H1 (cell line): Measurements from ENCODE around the gene MROH2B.

Experiments
- CHD1 ChIP-seq: IDR thresholded peaks from 2 replicates; pipeline ENCODE4 v1.6.1; 2012; ENCODE audit warnings: low read depth, low read length, improper control_type of control experiment
- CHD2 ChIP-seq: IDR thresholded peaks from 2 replicates; pipeline ENCODE4 v1.6.1; 2012; ENCODE audit warnings: low read length, improper control_type of control experiment
- CTCF ChIP-seq, 3 experiments: IDR thresholded peaks; 1 replicate in 2 of 3; 2 replicates in 1 of 3; pipeline versions ENCODE4 v1.5.1 to v1.6.1; 2011; ENCODE audit warnings: low read length in 3 of 3, mild to moderate bottlenecking in 3 of 3, inconsistent platforms in 2 of 3, low read depth in 1 of 3, moderate library complexity in 1 of 3; ENCODE audit not compliant: insufficient read depth in 1 of 3; ENCODE audit errors: control extremely low read depth in 1 of 3
- EZH2 ChIP-seq: fragments of 200-600 bp; sonication (generic); IDR thresholded peaks from 2 replicates; pipeline ENCODE4 v1.7.1; 2012; ENCODE audit warnings: low read depth, mild to moderate bottlenecking, moderate library complexity, low read length, inconsistent platforms; ENCODE audit not compliant: severe bottlenecking
- JUN ChIP-seq: IDR thresholded peaks from 2 replicates; pipeline ENCODE4 v1.6.1; 2011; ENCODE audit warnings: low read depth, mild to moderate bottlenecking, improper control_type of control experiment, low read length
- NRF1 ChIP-seq: IDR thresholded peaks from 2 replicates; pipeline ENCODE4 v1.6.1; 2011; ENCODE audit warnings: mild to moderate bottlenecking, low read depth, low read length, improper control_type of control experiment
- PHF8 ChIP-seq: fragments of 200-600 bp; sonication (generic); conservative IDR thresholded peaks from 2 replicates; pipeline ENCODE4 v1.7.1; 2012; ENCODE audit warnings: low read depth, mild to moderate bottlenecking, inconsistent platforms, low read length, moderate library complexity
- POLR2A ChIP-seq, 2 experiments: IDR thresholded peaks; 1 replicate in 1 of 2; 2 replicates in 1 of 2; pipeline ENCODE4 v1.6.1; 2011; ENCODE audit warnings: low read depth in 2 of 2, low read length in 2 of 2, mild to moderate bottlenecking in 2 of 2; ENCODE audit errors: control extremely low read depth in 1 of 2
- POLR2AphosphoS5 ChIP-seq: IDR thresholded peaks from 2 replicates; pipeline ENCODE4 v1.6.1; 2011; ENCODE audit warnings: low read depth, low read length
- SIN3A ChIP-seq, 2 experiments: IDR thresholded peaks in 1 of 2; conservative IDR thresholded peaks in 1 of 2; 2 replicates each; pipeline ENCODE4 v1.6.1; 2011 to 2012; ENCODE audit warnings: low read length in 2 of 2, improper control_type of control experiment in 1 of 2, low read depth in 1 of 2, mild to moderate bottlenecking in 1 of 2
- SIX5 ChIP-seq: IDR thresholded peaks from 2 replicates; pipeline ENCODE4 v1.6.1; 2011; ENCODE audit warnings: mild to moderate bottlenecking, low read depth, low read length
- SP1 ChIP-seq: IDR thresholded peaks from 2 replicates; pipeline ENCODE4 v1.6.1; 2011; ENCODE audit warnings: low read depth, low read length
- TAF1 ChIP-seq: IDR thresholded peaks from 2 replicates; pipeline ENCODE4 v1.6.1; 2011; ENCODE audit warnings: mild to moderate bottlenecking, low read depth, low read length

- TF ChIP-seq POLR2A (IDR thresholded peaks at IDR 0.05; ENCODE audit: control extremely low read depth in 1 of 2, low read depth in 2 of 2, low read length in 2 of 2), result no peak
- TF ChIP-seq POLR2AphosphoS5, result no peak
- no peak for TF ChIP-seq CTCF (IDR thresholded peaks at IDR 0.05; ENCODE audit: control extremely low read depth in 1 of 3, insufficient read depth in 1 of 3, low read depth in 1 of 3, low read length in 3 of 3)
- TF ChIP-seq NRF1, result no peak
- no peak for TF ChIP-seq CHD1
- no peak for TF ChIP-seq SP1
- no peak for TF ChIP-seq PHF8
- TF ChIP-seq CHD2, result no peak
- TF ChIP-seq SIX5, result no peak
- no peak for TF ChIP-seq TAF1
- no peak for TF ChIP-seq EZH2
- no peak for TF ChIP-seq SIN3A (conservative IDR thresholded peaks at IDR 0.05 in 1 of 2, IDR thresholded peaks at IDR 0.05 in 1 of 2; ENCODE audit: low read depth in 1 of 2, low read length in 2 of 2)
- no peak for TF ChIP-seq JUN
Measured at GRCh38 chr5:41009232-41009631, 61.9 kb downstream of the MROH2B start.
